Esophagus muscularis mucosa (tissue), 4 donors: ENCODE measurements around the gene ZNF804B.

Experiments used
- CTCF ChIP-seq, 3 experiments: fragments of 200-600 bp in 2 of 3; fragments of 450-650 bp in 1 of 3; sonication (generic) in 2 of 3; IDR thresholded peaks; one replicate each; pipeline ENCODE4 v1.5.1; 2017 to 2019; ENCODE audit warnings: antibody characterized with exemption in 3 of 3, mild to moderate bottlenecking in 2 of 3, moderate library complexity in 1 of 3
- EP300 ChIP-seq: sonication (generic); formaldehyde crosslinking; IDR thresholded peaks from one replicate; pipeline ENCODE4 v1.6.1; 2017; ENCODE audit warnings: antibody characterized with exemption
- POLR2A ChIP-seq: fragments of 450-650 bp; IDR thresholded peaks from one replicate; pipeline ENCODE4 v1.6.1; 2017; ENCODE audit warnings: antibody characterized with exemption, moderate library complexity, mild to moderate bottlenecking, low read depth
- POLR2AphosphoS5 ChIP-seq, 2 donors: sonication (generic); formaldehyde crosslinking; IDR thresholded peaks; one replicate each; pipeline ENCODE4 v1.6.1; 2017; ENCODE audit warnings: antibody characterized with exemption in 2 of 2

- no peak for TF ChIP-seq CTCF (IDR thresholded peaks at IDR 0.05)
- no peak for TF ChIP-seq POLR2A
- TF ChIP-seq EP300: no peak
- TF ChIP-seq POLR2AphosphoS5 (IDR thresholded peaks at IDR 0.05): no peak
These were observed 557.2 kb downstream of the ZNF804B start for GRCh38 chr7:89316584-89317251.
